DND-41 (cell line): ENCODE results near the gene RASA2.

Source experiments
- ATAC-seq: fragments of 200-7000 bp; cut with Tn5 transposase; 3 replicates; pipeline ENCODE4 v1.9.1; 2021; ENCODE audit warnings: low read depth; ENCODE audit not compliant: insufficient read depth
- DNase-seq: peaks from one replicate; pipeline ENCODE4 v3.0.0-alpha.2; 2020
- H2AFZ ChIP-seq: 2 replicates; pipeline ENCODE4 v1.6.0; 2012; ENCODE audit warnings: low read depth, low read length
- H3K27ac ChIP-seq: 2 replicates; pipeline ENCODE4 v1.5.1; 2012; ENCODE audit warnings: low read length, inconsistent platforms
- H3K27me3 ChIP-seq: fragments of 200-600 bp; sonication (generic); 2 replicates; pipeline ENCODE4 v1.6.0; 2012; ENCODE audit warnings: low read length, mild to moderate bottlenecking, inconsistent platforms; ENCODE audit not compliant: insufficient read depth, poor library complexity
- H3K36me3 ChIP-seq: 2 replicates; pipeline ENCODE4 v1.5.1; 2012; ENCODE audit warnings: low read length, inconsistent platforms; ENCODE audit not compliant: insufficient read depth
- H3K4me1 ChIP-seq: 2 replicates; pipeline ENCODE4 v1.5.1; 2012; ENCODE audit warnings: mild to moderate bottlenecking, low read length; ENCODE audit not compliant: insufficient read depth
- H3K4me2 ChIP-seq: 2 replicates; pipeline ENCODE4 v1.6.0; 2012; ENCODE audit warnings: mild to moderate bottlenecking, moderate library complexity, low read length, inconsistent platforms; ENCODE audit not compliant: insufficient read depth
- H3K4me3 ChIP-seq, 2 experiments: fragments of 200-600 bp in 1 of 2; shearing (Covaris generic) in 1 of 2; 2 replicates each; pipeline ENCODE4 v1.5.1; 2012 to 2016; ENCODE audit warnings: inconsistent platforms in 2 of 2, low read length in 2 of 2, mild to moderate bottlenecking in 2 of 2, low read depth in 1 of 2, moderate library complexity in 1 of 2
- H3K79me2 ChIP-seq: 2 replicates; pipeline ENCODE4 v1.6.0; 2012; ENCODE audit warnings: low read length, inconsistent platforms; ENCODE audit not compliant: insufficient read depth
- H3K9ac ChIP-seq: 2 replicates; pipeline ENCODE4 v1.6.0; 2012; ENCODE audit warnings: low read depth, mild to moderate bottlenecking, inconsistent platforms, low read length, moderate library complexity
- H3K9me3 ChIP-seq: 2 replicates; pipeline ENCODE4 v1.5.1; 2012; ENCODE audit warnings: low read length, moderate library complexity, mild to moderate bottlenecking, inconsistent platforms; ENCODE audit not compliant: insufficient read depth, severe bottlenecking
- H4K20me1 ChIP-seq: 2 replicates; pipeline ENCODE4 v1.6.0; 2012; ENCODE audit warnings: low read length; ENCODE audit not compliant: insufficient read depth
- EZH2 ChIP-seq: IDR thresholded peaks from 3 replicates; pipeline ENCODE4 v1.6.1; 2012; ENCODE audit warnings: borderline replicate concordance, low read depth, mild to moderate bottlenecking, moderate library complexity, low read length, inconsistent platforms; ENCODE audit not compliant: severe bottlenecking
- TF ChIP-seq, protein P1 (sequence below): IDR thresholded peaks from 2 replicates; pipeline ENCODE4 v1.5.1; 2012; ENCODE audit warnings: borderline replicate concordance, low read length, moderate library complexity, mild to moderate bottlenecking; ENCODE audit not compliant: poor library complexity, severe bottlenecking; ENCODE audit errors: extremely low read depth

The RASA2 gene

DNA sequence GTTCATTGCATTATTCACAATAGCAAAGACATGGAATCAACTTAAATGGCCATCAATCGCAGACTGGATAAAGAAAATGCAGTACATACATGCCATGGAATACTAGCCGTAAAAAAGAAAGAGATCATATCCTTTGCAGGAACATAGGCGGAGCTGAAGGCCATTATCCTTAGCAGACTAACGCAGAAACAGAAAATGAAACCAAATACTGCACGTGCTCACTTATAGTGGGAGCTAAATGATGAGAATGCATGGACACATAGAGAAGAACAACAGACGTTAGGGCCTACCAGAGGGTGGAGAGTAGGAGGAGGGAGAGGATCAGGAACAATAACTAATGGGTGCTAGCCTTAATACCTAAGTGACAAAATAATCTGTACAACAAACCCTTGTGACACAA, 57.9 kb downstream of the RASA2 start:
- TF ChIP-seq, protein P1, sequence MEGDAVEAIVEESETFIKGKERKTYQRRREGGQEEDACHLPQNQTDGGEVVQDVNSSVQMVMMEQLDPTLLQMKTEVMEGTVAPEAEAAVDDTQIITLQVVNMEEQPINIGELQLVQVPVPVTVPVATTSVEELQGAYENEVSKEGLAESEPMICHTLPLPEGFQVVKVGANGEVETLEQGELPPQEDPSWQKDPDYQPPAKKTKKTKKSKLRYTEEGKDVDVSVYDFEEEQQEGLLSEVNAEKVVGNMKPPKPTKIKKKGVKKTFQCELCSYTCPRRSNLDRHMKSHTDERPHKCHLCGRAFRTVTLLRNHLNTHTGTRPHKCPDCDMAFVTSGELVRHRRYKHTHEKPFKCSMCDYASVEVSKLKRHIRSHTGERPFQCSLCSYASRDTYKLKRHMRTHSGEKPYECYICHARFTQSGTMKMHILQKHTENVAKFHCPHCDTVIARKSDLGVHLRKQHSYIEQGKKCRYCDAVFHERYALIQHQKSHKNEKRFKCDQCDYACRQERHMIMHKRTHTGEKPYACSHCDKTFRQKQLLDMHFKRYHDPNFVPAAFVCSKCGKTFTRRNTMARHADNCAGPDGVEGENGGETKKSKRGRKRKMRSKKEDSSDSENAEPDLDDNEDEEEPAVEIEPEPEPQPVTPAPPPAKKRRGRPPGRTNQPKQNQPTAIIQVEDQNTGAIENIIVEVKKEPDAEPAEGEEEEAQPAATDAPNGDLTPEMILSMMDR, result no peak
- TF ChIP-seq EZH2, result no peak
- DNase-seq, result peak; percentile 23
- H3K4me1 ChIP-seq, result no peaks in the 10 kb centered on the region; the same call in 1 of the 2 replicates

DNA sequence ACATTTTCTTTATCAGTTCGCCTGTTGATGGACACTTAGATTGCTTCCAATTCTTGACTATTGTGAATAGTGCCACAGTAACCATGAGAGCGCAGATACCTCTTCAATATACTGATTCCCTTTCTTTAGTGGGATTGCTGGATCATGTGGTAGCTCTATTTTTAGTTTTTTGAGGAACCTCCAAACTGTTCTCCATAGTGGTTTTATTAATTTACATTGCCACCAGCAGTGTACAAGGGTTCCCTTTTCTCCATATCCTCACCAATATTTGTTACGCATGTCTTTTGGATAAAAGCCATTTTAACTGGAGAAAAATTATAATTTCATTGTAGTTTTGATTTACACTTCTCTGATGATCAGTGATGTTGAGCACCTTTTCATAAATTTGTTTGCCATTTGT, 59.3 kb downstream of the RASA2 start:
- Histone ChIP-seq H4K20me1 (no peaks in the 10 kb centered on the region), H2AFZ (no peak overlapping the region), H3K36me3 (peaks cover 89% of the 10 kb centered on the region), H3K27ac (no peak overlapping the region), H3K79me2 (peaks cover 78% of the 10 kb centered on the region), H3K4me2 (no peak overlapping the region), H3K4me3 (no peak overlapping the region), H3K27me3 (no peaks in the 10 kb centered on the region), H3K9ac (no peak overlapping the region), H3K4me1 (peaks cover 12% of the 10 kb centered on the region), H3K9me3 (peaks cover 20% of the 10 kb centered on the region)
- TF ChIP-seq, protein P1, result no peak
- TF ChIP-seq EZH2, result no peak
- ATAC-seq, result no peak
- DNase-seq, result no peak

More for the DNA sequence above, 57.9 kb downstream of the RASA2 start:
- Histone ChIP-seq H3K27ac (peak overlapping the region; percentile 27; the same call in 1 of the 2 replicates), H3K9me3 (peaks cover 23% of the 10 kb centered on the region), H4K20me1 (no peaks in the 10 kb centered on the region), H3K36me3 (peaks cover 93% of the 10 kb centered on the region), H3K27me3 (no peaks in the 10 kb centered on the region), H3K79me2 (peaks cover 68% of the 10 kb centered on the region), H2AFZ (no peak overlapping the region), H3K4me2 (peak overlapping the region; percentile 14; the same call in 1 of the 2 replicates), H3K9ac (no peak overlapping the region), H3K4me3 (no peak overlapping the region)
- ATAC-seq, result peak; percentile 85

DNA sequence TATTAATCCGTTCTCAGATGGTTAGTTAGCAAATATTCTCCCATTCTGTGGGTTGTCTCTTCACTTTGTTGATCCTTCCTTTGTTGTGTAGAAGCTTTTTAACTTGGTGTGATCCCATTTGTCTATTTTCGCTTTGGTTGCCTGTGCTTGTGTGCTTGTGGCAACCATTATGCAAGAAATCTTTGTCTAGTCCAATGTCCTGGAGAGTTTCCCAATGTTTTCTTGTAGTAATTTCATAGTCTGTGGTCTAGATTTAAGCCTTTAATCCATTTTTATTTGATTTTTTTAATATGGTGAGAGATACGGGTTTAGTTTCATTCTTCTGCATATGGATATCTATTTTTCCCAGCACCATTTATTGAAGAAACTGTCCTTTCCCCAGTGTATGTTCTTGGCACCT, 59.8 kb downstream of the RASA2 start:
- no peaks in the 10 kb centered on the region for H3K27me3 ChIP-seq
- no peak overlapping the region for H2AFZ ChIP-seq
- peaks cover 89% of the 10 kb centered on the region for H3K36me3 ChIP-seq
- H3K4me2 ChIP-seq, result no peak overlapping the region
- H3K79me2 ChIP-seq, result peaks cover 82% of the 10 kb centered on the region
- TF ChIP-seq EZH2, result no peak
- TF ChIP-seq, protein P1, result no peak
- H3K9me3 ChIP-seq, result peaks cover 19% of the 10 kb centered on the region
- DNase-seq, result no peak
- H3K27ac ChIP-seq, result no peak overlapping the region
- no peaks in the 10 kb centered on the region for H4K20me1 ChIP-seq
- peaks cover 17% of the 10 kb centered on the region for H3K4me1 ChIP-seq
- H3K4me3 ChIP-seq, result no peak overlapping the region
- no peak overlapping the region for H3K9ac ChIP-seq
- no peak for ATAC-seq

DNA sequence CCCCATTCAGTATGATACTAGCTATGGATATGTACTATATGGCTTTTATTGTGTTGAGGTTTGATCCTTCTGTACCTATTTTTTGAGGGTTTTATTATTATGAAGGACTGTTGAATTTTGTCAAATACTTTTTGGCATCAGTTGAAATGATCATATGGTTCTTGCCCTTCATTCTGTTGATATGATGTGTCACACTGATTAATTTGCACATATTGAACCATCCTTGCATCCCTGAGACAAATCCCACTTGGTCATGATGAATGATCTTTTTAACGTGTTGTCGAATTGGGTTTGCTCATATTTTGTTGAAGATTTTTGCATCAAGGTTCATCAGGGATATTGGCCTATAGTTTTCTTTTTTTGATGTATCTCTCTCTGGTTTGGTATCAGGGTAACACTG, 61.0 kb downstream of the RASA2 start:
- Histone ChIP-seq H2AFZ (no peak overlapping the region), H3K9ac (no peak overlapping the region), H4K20me1 (no peaks in the 10 kb centered on the region), H3K4me1 (peaks cover 29% of the 10 kb centered on the region), H3K36me3 (peaks cover 81% of the 10 kb centered on the region), H3K4me3 (no peak overlapping the region), H3K79me2 (peaks cover 82% of the 10 kb centered on the region), H3K4me2 (no peak overlapping the region), H3K27me3 (no peaks in the 10 kb centered on the region), H3K27ac (no peak overlapping the region), H3K9me3 (peaks cover 7% of the 10 kb centered on the region)
- no peak for TF ChIP-seq EZH2
- TF ChIP-seq, protein P1, result no peak
- DNase-seq (no peak), ATAC-seq (no peak)
